ENCODE data around the gene PPIP5K1. TPM values are rescaled to one million over a fixed set of nuclear protein-coding genes. Genes with fewer than 3 reads are reported as not detected.

The PPIP5K1 gene
- total and polyA plus RNA-seq, 5 experiments from 2014 or later, result 3.3 to 49.8 (median 7.0) TPM

DNA sequence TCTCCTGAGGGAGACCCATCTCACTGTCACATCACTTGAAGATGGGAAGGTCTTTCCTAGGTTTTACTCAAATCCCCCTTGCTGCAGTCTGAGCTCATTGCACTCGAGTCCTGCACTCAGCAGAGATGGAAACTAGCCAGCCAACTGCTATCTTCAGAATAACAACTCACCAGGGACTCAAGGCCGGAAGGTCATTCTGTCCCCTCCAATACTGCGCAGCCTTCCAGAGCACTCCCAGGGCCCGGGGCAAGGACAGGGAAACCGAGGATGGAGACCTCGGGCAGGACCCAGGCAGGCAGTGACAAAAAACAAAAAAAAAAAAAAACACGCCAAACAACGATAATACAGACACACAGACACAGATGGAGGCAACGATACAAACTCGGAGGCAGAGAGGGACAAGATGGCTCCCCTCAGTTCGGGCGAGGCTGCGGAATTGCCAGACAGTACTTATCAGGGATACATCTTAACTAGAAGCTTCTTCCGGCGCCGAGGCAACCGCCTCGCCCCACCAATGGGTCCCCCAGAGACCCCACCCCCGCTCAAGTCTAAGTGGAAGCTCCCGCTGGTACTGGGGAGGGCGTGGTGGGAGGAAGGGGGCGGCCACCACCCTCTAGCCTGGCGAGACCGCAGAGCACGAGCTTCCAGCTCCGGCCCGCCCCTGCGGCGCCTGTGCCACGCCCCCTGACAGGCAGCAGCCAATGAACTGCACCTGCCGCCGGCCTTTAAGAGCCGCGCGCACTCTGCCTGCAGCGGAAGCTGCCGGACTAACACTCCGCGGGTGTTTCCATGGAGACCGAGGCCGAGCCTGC lies 79.6 kb downstream of the PPIP5K1 start:
- Mint-ChIP-seq H3K4me1 (peaks cover 16 to 36% (median 24%) of the 10 kb centered on the region in 4 donors), H3K27ac (peak overlapping the region; percentile 94 to 100 (median 98)), H3K27me3 (peaks cover 0 to 4% (median 2%) of the 10 kb centered on the region in 5 donors), H3K9me3 (no peaks in the 10 kb centered on the region), H3K36me3 (no peaks in the 10 kb centered on the region), H3K4me3 (peak overlapping the region; percentile 88 to 100 (median 94))
- ATAC-seq (peak; percentile 88 to 90), DNase-seq (peak; percentile 91 to 98 (median 94))
- POLR2A ChIA-PET, result interaction anchor here (0.6 to 3.4 kb wide), 9 partner anchors 19 to 325 kb away, joined by 3 to 56 read pairs (median 4); partner anchors contain the start of genes CCNDBP1, LCMT2, PDIA3 and TP53BP1

DNA sequence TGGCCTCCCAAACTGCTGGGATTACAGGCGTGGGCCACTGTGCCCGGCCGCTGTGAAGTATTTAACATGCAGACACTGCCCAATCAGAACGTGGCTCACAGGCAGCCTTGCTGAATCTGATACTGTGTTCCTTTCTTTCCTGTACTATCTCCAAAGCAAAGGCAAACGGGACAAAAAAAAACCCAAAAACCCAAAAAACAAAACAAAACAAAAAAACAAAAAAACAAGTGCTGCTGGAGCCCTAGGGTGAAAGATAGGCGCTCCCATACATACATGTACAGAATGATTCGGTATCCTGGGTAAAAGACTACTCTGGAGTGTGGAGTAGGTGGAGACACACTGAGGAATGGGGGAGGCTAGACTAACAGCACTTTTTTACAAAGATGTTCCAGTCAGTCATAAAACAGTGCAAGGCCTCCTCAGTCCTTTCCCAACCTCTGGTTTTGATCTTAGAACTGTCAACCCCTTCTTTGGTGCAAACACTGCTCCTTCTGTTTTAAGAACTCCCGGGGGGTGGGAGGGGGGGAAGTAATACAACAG lies 80.3 kb downstream of the PPIP5K1 start:
- ATAC-seq, result no peak
- peak overlapping the region; percentile 94 to 100 (median 98) for H3K27ac Mint-ChIP-seq

DNA sequence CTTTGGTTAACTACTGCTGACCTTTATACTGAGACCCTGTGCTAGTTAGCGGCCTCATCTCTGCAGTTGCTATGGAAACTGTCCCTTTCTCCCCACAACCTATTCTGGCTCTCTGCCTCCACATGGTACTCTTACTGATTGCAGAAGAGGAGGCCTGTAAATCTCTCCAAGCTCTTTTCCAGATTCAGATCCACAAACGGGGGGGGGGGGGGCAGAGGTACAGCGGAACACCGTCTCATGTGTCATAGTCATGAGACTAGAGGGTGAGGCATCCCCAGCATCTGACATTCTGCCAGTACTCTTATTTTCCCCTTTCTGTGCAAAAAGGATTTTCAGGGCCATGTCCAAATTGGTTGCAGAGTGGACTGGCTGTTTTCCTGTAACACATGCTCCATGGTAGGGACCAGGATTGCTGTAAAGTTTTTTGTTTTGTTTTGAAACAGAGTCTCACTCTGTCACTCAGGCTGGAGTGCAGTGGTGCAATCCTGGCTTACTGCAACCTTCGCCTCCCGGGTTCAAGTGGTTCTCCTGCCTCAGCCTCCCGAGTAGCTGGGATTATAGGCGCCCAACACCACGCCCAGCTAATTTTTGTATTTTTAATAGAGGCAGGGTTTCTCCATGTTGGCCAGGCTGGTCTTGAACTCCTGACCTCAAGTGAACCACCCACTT lies 80.9 kb downstream of the PPIP5K1 start:
- Mint-ChIP-seq H3K36me3 (no peaks in the 10 kb centered on the region), H3K9me3 (no peaks in the 10 kb centered on the region)
- POLR2A ChIA-PET, result interaction anchor here (3.4 kb wide), 1 partner anchor 17 kb away, joined by 56 read pairs; the partner anchor contains the start of gene TP53BP1

More for the DNA sequence above, 80.3 kb downstream of the PPIP5K1 start:
- Mint-ChIP-seq H3K4me1 (peaks cover 16 to 36% (median 24%) of the 10 kb centered on the region in 4 donors), H3K4me3 (peak overlapping the region; percentile 88 to 100 (median 94)), H3K27me3 (peaks cover 0 to 4% (median 1%) of the 10 kb centered on the region in 5 donors), H3K9me3 (no peaks in the 10 kb centered on the region), H3K36me3 (no peaks in the 10 kb centered on the region)
- no peak for DNase-seq
- POLR2A ChIA-PET, result interaction anchor here (0.6 to 3.4 kb wide), 5 partner anchors 18 to 180 kb away, joined by 3 to 56 read pairs (median 4); partner anchors contain the start of genes LCMT2 and TP53BP1

DNA sequence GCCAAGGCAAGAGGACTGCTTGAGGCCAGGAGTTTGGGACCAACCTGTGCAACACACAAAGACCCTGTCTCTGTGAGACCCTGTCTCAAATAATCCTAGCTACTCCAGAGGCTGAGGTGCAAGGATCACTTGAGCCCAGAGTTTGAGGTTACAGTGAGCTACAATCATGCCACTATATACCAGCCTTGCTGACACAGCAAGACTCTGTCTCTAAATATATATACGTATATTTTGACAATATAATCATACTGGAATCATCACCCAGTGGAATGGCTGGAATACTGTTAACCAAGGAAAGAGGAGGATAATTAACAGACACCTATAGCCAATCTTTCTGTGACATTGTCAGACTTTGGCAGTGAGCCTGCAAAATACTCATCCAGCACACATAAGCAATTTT lies 81.6 kb downstream of the PPIP5K1 start:
- H3K36me3 Mint-ChIP-seq, result no peaks in the 10 kb centered on the region
- H3K27ac Mint-ChIP-seq, result peak overlapping the region in 2 of 10 donors; percentile 38 to 72
- ATAC-seq (no peak), DNase-seq (no peak)
- peaks cover 14 to 27% (median 21%) of the 10 kb centered on the region in 4 donors for H3K4me1 Mint-ChIP-seq
- H3K4me3 Mint-ChIP-seq, result peak overlapping the region in 1 of 10 donors; percentile 4
- no peaks in the 10 kb centered on the region for H3K9me3 Mint-ChIP-seq
- peaks cover 0 to 1% (median 0%) of the 10 kb centered on the region in 5 donors for H3K27me3 Mint-ChIP-seq
- POLR2A ChIA-PET, result no interaction called here

More for the DNA sequence above, 80.9 kb downstream of the PPIP5K1 start:
- no peak for DNase-seq
- peaks cover 0 to 1% (median 0%) of the 10 kb centered on the region in 5 donors for H3K27me3 Mint-ChIP-seq
- no peak for ATAC-seq
- peak overlapping the region in 7 of 10 donors; percentile 11 to 98 (median 97) for H3K27ac Mint-ChIP-seq
- peaks cover 14 to 32% (median 23%) of the 10 kb centered on the region in 4 donors for H3K4me1 Mint-ChIP-seq
- H3K4me3 Mint-ChIP-seq, result peak overlapping the region in 7 of 10 donors; percentile 4 to 100 (median 94)

DNA sequence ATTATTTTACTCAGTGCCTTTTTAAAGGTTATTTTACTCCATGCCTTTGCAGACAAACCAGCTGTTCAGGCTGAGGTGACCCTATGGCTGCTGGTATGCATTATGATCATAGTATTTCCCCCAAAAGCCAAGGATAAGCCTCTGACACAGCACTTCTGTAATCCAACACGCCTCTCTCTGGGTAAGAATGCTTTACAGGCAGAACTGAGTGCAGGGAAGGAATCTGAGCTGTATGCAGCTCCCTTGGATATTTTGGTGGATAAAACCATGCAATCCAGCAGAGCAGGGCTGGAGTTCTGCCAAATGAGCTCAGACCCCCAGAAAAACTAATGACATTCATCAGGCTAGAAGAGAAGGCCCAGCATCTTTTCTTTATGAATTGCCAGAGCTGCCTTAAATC lies 84.3 kb downstream of the PPIP5K1 start:
- DNase-seq, result no peak
- Mint-ChIP-seq H3K4me1 (peaks cover 7 to 14% (median 11%) of the 10 kb centered on the region in 4 donors), H3K27me3 (no peaks in the 10 kb centered on the region), H3K9me3 (no peaks in the 10 kb centered on the region), H3K36me3 (no peaks in the 10 kb centered on the region), H3K4me3 (no peak overlapping the region), H3K27ac (no peak overlapping the region)
- POLR2A ChIA-PET, result no interaction called here
- ATAC-seq, result no peak

DNA sequence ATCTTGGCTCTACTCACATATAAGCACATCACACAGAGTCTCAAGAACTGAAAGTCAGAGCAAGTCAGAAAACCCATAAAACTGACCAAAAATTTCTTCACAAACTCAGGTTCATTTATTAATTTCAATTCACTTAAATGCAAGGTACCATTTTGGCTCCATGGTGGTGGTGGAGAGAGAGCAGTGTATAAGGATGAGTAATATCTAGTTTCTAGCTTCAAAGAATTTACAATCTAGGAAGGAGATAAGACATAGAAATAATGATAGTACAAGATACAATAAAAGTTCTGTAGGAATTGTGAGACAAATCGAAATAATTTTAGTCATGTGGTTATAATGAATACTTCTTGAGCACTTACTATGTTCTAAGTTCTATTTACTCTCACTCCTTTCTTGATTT lies 90.4 kb downstream of the PPIP5K1 start:
- peaks cover 0 to 2% (median 0%) of the 10 kb centered on the region in 4 donors for H3K4me1 Mint-ChIP-seq
- H3K9me3 Mint-ChIP-seq, result no peaks in the 10 kb centered on the region
- H3K4me3 Mint-ChIP-seq, result no peak overlapping the region
- H3K27me3 Mint-ChIP-seq, result no peaks in the 10 kb centered on the region
- ATAC-seq, result no peak
- H3K36me3 Mint-ChIP-seq, result peaks cover 0 to 3% (median 0%) of the 10 kb centered on the region in 3 donors
- POLR2A ChIA-PET, result no interaction called here
- no peak for DNase-seq
- H3K27ac Mint-ChIP-seq, result no peak overlapping the region

DNA sequence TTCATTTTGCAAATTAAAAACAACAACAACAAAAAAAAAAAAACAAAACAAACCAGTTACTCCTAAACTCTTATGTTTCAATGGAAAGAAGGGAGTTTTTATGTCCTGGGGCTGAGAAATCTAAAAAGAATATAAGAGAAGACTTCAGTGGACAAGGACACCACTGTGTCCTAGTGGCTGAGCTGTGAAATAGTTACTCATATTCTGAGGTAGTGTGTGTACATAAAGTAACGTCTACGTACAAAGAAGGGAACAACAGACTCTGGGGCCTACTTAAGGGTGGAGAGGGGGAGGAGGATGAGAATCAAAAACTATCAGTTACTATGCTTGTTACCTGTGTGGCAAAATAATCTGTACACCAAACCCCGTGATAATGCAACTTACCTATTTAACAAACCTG lies 91.0 kb downstream of the PPIP5K1 start:
- DNase-seq, result no peak
- no peak overlapping the region for H3K4me3 Mint-ChIP-seq
- H3K27me3 Mint-ChIP-seq, result no peaks in the 10 kb centered on the region
- no peaks in the 10 kb centered on the region for H3K9me3 Mint-ChIP-seq
- no peak overlapping the region for H3K27ac Mint-ChIP-seq
- ATAC-seq, result no peak
- POLR2A ChIA-PET, result no interaction called here
- peaks cover 0 to 2% (median 0%) of the 10 kb centered on the region in 4 donors for H3K4me1 Mint-ChIP-seq
- H3K36me3 Mint-ChIP-seq, result peaks cover 0 to 3% (median 0%) of the 10 kb centered on the region in 3 donors

DNA sequence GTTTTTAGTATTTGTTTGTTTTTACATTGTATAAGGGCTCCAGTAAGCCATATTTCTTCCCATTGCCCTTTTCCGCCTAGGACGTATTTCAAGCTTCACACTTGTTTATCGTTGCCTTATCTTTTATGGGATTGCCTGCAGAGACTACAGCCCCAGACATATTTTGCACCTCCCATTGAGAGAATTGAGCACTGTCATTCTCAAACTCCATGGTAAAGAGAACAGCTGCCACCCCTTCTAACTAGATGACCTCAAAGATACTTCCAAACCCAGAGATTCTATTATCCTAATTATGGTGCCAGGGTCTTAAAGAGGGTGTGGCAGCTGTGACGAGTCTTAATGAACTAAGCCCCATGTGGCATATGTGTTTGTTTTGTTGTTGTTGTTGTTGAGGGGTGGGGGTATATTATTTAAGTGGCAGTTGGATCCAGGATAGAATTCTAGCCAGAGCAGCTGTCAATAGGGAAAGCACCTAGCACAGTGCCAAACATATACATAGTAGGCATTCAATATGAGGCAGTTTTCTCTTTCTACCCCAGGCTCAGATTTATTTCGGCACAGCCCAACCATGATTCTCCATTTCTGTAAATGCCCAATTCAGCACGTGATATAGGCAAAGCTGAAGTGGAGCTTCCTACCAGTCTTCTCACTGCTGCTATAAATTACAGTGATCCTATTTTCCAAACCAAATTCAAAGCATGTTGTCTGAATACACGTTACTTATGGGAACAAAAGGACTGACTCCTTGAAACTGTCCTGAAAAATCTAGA lies 96.1 kb downstream of the PPIP5K1 start:
- H3K4me3 Mint-ChIP-seq, result peak overlapping the region; percentile 88 to 100 (median 98)

DNA sequence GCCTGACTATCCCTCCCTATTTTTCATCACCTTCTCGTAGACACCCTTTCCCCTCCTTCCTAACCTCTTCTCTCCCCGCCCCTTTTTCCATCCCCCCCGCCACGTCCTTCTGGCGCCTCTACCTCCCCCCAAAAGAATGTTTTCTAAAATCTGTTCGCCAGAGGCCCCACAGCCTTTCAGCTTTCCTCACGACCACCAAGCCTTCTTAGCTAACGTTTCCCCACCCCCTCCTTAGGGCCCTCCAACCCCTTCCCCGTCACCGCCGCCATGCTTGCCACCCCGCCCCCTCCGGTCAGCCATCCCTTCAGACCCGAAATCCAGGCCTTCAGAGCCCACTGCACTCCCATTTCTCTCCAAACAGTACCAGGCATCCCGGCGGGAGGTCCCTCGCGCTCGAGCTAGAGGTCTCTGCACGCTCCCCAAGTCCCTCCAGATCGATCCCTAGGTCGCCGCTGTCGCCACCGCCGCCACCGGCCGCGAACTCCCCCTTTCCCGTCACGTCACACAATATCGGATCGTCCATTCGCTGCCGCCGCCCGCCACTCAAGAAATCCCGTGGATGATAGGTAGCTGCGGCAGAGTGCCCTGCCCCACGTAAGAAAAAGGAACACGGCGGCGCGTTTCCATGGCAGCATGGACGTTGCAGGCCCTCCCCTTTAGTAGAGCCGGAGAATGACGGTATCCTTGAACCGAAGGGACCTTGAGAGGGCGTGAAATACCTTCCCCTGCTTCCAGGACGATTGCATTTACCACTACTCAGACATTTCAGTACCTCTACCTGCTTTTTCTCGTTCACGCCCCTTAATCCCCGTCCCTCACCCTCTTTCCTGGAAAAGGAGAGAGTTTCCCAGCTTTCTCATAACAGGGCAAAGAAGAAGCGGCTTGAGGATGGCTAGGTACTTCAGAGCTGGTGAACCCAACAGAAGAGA lies 97.1 kb downstream of the PPIP5K1 start, which contains the start of gene TP53BP1:
Gene TP53BP1 (minus strand): TSS at position 484 of the 929 bp plus-strand sequence. CDS start 113 bp downstream, at position 371.
- H3K4me3 Mint-ChIP-seq, result peak within 1 kb of the TSS; percentile 88 to 100 (median 98)
- POLR2A ChIA-PET, result interaction anchor here (0.8 to 7.0 kb wide), 3 partner anchors 10 to 21 kb away, joined by 3 to 56 read pairs (median 16); no protein-coding TSS in a partner anchor
- H3K27me3 Mint-ChIP-seq, result no peaks in the 10 kb centered on the region
- peak within 1 kb of the TSS; percentile 92 to 100 (median 98) for H3K27ac Mint-ChIP-seq
- peak; percentile 97 to 98 for ATAC-seq
- H3K9me3 Mint-ChIP-seq, result no peaks in the 10 kb centered on the region
- peaks cover 0 to 25% (median 3%) of the 10 kb centered on the region in 3 donors for H3K36me3 Mint-ChIP-seq
- DNase-seq, result peak; percentile 85 to 98 (median 94)
- H3K4me1 Mint-ChIP-seq, result peaks cover 20 to 42% (median 34%) of the 10 kb centered on the region in 4 donors

More for the DNA sequence above, 96.1 kb downstream of the PPIP5K1 start:
- H3K4me1 Mint-ChIP-seq, result peaks cover 19 to 34% (median 28%) of the 10 kb centered on the region in 4 donors
- H3K27ac Mint-ChIP-seq, result peak overlapping the region; percentile 40 to 100 (median 98)
- no peaks in the 10 kb centered on the region for H3K9me3 Mint-ChIP-seq
- DNase-seq (no peak), ATAC-seq (no peak)
- peaks cover 0 to 18% (median 3%) of the 10 kb centered on the region in 3 donors for H3K36me3 Mint-ChIP-seq
- POLR2A ChIA-PET, result interaction anchor here (3.5 to 7.0 kb wide), 2 partner anchors 17 to 20 kb away, joined by 16 to 56 read pairs; no protein-coding TSS in a partner anchor
- no peaks in the 10 kb centered on the region for H3K27me3 Mint-ChIP-seq

DNA sequence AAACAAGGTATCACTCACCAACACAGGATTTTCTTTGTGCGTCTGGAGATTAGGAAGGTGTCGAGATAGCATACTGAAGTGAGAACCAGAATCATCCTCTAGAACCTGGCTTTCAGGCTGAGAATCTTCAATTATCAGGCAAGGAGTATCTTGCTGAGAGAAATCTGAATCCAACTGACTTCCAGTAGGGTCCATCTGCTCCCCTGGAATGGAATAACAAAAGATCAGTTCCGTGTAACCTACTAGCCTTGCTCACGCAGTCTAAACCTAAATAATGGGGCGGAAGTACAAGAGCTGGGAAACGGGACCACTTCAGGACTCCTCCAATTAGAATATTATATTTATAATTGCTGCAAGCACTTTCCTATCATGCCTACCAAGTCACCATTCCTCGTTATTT lies 97.7 kb downstream of the PPIP5K1 start:
- Mint-ChIP-seq H3K4me1 (peaks cover 20 to 42% (median 35%) of the 10 kb centered on the region in 4 donors), H3K27me3 (no peaks in the 10 kb centered on the region), H3K4me3 (peak overlapping the region; percentile 88 to 100 (median 98)), H3K27ac (peak overlapping the region; percentile 92 to 100 (median 98)), H3K36me3 (peaks cover 0 to 32% (median 3%) of the 10 kb centered on the region in 3 donors), H3K9me3 (no peaks in the 10 kb centered on the region)
- POLR2A ChIA-PET, result interaction anchor here (0.8 to 7.0 kb wide), 3 partner anchors 10 to 22 kb away, joined by 3 to 56 read pairs (median 16); no protein-coding TSS in a partner anchor
- ATAC-seq (no peak), DNase-seq (no peak)
